AG04450 (cell line): ENCODE data around the gene PLAGL2. TPM values are rescaled to one million over a fixed set of nuclear protein-coding genes. Genes with fewer than 3 reads are reported as not detected.
"Not testable (repeated sequence)": the region's sequence is repeated elsewhere in the genome, so short reads cannot be mapped to it uniquely, and the experiment has no call there.

Source experiments
- CTCF ChIA-PET: fragments of 300-600, 350-600 bp; formaldehyde crosslinking; extraction: SDS; loops from one replicate; lab custom pipeline; 2022; ENCODE audit warnings: antibody characterized with exemption, inconsistent platforms; lab: Charles Lee
- POLR2A ChIA-PET: fragments of 350-600 bp; formaldehyde crosslinking; extraction: SDS; loops from one replicate; lab custom pipeline; 2021; ENCODE audit warnings: antibody characterized with exemption, inconsistent platforms; lab: Yijun Ruan, JAX
- DNase-seq: peaks from one replicate; pipeline ENCODE4 v3.0.0-alpha.2; 2011; ENCODE audit warnings: low read depth, low spot score
- H3K27ac ChIP-seq: one replicate; pipeline ENCODE4 v1.5.1; 2012; ENCODE audit warnings: low read depth, low read length, control low read depth
- H3K27me3 ChIP-seq: one replicate; pipeline ENCODE4 v1.6.0; 2012; ENCODE audit warnings: low read length; ENCODE audit not compliant: control insufficient read depth, insufficient read depth
- H3K4me3 ChIP-seq: 2 replicates; pipeline ENCODE4 v1.5.1; 2011; ENCODE audit warnings: mild to moderate bottlenecking, low read depth, low read length, control low read depth
- H3K9me3 ChIP-seq: 2 replicates; pipeline ENCODE4 v1.5.1; 2012; ENCODE audit warnings: low read length; ENCODE audit not compliant: control insufficient read depth, insufficient read depth
- CTCF ChIP-seq: IDR thresholded peaks from 2 replicates; pipeline ENCODE4 v1.5.1; 2011; ENCODE audit warnings: low read depth, low read length, control low read depth, inconsistent platforms
- polyA plus RNA-seq: library from polyadenylated mRNA; depleted of rRNA; stranded (reverse); fragments of >200 nt; gene quantifications from 2 replicates; pipeline ENCODE4 v1.2.3, GENCODE V29; 2011

Gene PLAGL2
- polyA plus RNA-seq, 1 experiment: 5.9 TPM

DNA sequence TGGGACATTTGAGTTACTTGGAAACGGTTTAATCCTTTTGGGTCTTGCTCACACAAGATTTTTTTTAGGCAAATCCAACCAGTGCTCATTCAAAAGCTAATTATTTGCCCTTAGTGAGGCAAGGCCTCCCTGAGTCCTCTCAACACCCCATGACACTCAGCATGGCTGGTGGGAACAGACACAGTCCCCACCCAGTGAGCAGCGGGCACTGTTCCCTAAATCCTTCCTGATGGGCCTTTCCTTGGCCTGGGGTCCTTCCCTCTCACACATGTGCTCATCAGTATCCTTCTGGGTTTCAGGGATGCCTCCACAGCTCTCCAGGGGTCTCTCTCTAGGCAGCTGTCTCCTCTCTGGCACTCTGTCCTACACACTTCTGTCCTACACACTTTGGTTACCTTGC lies 28.0 kb downstream of the PLAGL2 start:
- POLR2A ChIA-PET: no interaction called here
- TF ChIP-seq CTCF: no peak
- DNase-seq: no peak
- CTCF ChIA-PET: no interaction called here
- H3K4me3 ChIP-seq: no peak overlapping the region
- no peaks in the 10 kb centered on the region for H3K9me3 ChIP-seq
- H3K27me3 ChIP-seq: no peaks in the 10 kb centered on the region
- no peak overlapping the region for H3K27ac ChIP-seq

- DNase-seq, POLR2A ChIA-PET, H3K27me3 ChIP-seq, H3K9me3 ChIP-seq, CTCF ChIA-PET, H3K27ac ChIP-seq, H3K4me3 ChIP-seq: not testable (repeated sequence)
Observed at GRCh38 chr20:32177696-32178095, 29.8 kb downstream of the PLAGL2 start.

DNA sequence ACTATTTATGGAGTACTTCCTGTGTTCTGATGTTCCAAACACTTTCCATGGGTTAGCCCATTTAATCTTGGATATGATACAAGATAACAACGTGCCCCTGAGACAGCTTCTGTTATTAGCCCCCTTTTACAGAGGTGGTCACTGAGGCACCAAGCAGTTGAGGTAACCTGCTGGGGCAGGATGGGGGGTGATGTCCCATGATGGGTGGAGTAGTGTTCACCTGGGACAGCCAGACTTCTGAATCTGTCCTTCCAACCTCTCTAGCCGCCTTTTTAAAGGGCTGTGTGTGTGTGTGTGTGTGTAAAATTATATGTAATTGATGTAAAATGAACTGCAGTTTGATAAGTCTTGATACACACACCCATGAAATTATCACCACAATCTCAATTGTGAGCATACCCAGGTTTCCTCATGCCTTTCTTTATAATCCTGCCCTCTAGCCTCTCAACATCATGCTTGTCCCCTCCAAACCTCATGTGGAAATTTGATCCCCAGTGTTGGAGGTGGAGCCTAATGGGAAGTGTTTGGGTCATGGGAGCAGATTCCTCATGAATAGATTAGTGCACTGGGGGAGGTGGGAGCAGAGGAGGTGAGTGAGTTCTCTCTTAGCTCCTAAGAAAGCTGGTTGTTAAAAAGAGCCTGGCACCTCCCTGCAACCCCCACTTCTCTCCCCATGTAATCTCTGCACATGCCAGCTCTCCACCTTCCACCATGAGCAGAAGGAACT lies 39.2 kb downstream of the PLAGL2 start:
- no peak overlapping the region for H3K27ac ChIP-seq
- CTCF ChIA-PET: no interaction called here
- no peak for DNase-seq
- H3K9me3 ChIP-seq: no peaks in the 10 kb centered on the region
- H3K27me3 ChIP-seq: no peaks in the 10 kb centered on the region
- TF ChIP-seq CTCF: no peak
- H3K4me3 ChIP-seq: no peak overlapping the region
- POLR2A ChIA-PET: no interaction called here

- no peak for DNase-seq
- H3K4me3 ChIP-seq: no peak overlapping the region
- H3K27ac ChIP-seq: no peak overlapping the region
- H3K9me3 ChIP-seq: no peaks in the 10 kb centered on the region
- ChIA-PET POLR2A (no interaction called here), CTCF (no interaction called here)
- no peaks in the 10 kb centered on the region for H3K27me3 ChIP-seq
- no peak for TF ChIP-seq CTCF
Observed at GRCh38 chr20:32167552-32167951, 40.0 kb downstream of the PLAGL2 start.

GRCh38 chr20:32165836-32166545 lies 41.6 kb downstream of the PLAGL2 start:
- H3K9me3 ChIP-seq: no peaks in the 10 kb centered on the region
- CTCF ChIA-PET: no interaction called here
- H3K4me3 ChIP-seq: no peak overlapping the region
- TF ChIP-seq CTCF: no peak
- H3K27me3 ChIP-seq: no peaks in the 10 kb centered on the region
- POLR2A ChIA-PET: no interaction called here
- DNase-seq: no peak
- H3K27ac ChIP-seq: no peak overlapping the region
